PFSK-1 (cell line): ENCODE measurements around the gene AMOTL1.

Experiments
- FOXP2 ChIP-seq: optimal IDR thresholded peaks from 2 replicates; pipeline ENCODE3; 2011; ENCODE audit warnings: borderline replicate concordance, control low read depth, inconsistent platforms; ENCODE audit not compliant: insufficient read depth; ENCODE audit errors: extremely low read length, extremely low read depth
- POLR2AphosphoS5 ChIP-seq: IDR thresholded peaks from 2 replicates; pipeline ENCODE4 v1.6.1; 2012; ENCODE audit warnings: low read depth, mild to moderate bottlenecking, control low read depth, low read length, moderate library complexity
- TF ChIP-seq, protein P1 (sequence below), 2 experiments: IDR thresholded peaks; 2 replicates each; pipeline versions ENCODE4 v1.6.1 to v1.8.0; 2011 to 2012; ENCODE audit warnings: low read depth in 2 of 2, low read length in 2 of 2, control low read depth in 1 of 2, inconsistent platforms in 1 of 2, mild to moderate bottlenecking in 1 of 2, moderate library complexity in 1 of 2; ENCODE audit not compliant: insufficient read depth in 1 of 2

- TF ChIP-seq POLR2AphosphoS5 (no peak), FOXP2 (no peak)
- TF ChIP-seq, protein P1, sequence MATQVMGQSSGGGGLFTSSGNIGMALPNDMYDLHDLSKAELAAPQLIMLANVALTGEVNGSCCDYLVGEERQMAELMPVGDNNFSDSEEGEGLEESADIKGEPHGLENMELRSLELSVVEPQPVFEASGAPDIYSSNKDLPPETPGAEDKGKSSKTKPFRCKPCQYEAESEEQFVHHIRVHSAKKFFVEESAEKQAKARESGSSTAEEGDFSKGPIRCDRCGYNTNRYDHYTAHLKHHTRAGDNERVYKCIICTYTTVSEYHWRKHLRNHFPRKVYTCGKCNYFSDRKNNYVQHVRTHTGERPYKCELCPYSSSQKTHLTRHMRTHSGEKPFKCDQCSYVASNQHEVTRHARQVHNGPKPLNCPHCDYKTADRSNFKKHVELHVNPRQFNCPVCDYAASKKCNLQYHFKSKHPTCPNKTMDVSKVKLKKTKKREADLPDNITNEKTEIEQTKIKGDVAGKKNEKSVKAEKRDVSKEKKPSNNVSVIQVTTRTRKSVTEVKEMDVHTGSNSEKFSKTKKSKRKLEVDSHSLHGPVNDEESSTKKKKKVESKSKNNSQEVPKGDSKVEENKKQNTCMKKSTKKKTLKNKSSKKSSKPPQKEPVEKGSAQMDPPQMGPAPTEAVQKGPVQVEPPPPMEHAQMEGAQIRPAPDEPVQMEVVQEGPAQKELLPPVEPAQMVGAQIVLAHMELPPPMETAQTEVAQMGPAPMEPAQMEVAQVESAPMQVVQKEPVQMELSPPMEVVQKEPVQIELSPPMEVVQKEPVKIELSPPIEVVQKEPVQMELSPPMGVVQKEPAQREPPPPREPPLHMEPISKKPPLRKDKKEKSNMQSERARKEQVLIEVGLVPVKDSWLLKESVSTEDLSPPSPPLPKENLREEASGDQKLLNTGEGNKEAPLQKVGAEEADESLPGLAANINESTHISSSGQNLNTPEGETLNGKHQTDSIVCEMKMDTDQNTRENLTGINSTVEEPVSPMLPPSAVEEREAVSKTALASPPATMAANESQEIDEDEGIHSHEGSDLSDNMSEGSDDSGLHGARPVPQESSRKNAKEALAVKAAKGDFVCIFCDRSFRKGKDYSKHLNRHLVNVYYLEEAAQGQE (IDR thresholded peaks at IDR 0.05; ENCODE audit: insufficient read depth in 1 of 2, low read depth in 2 of 2, low read length in 2 of 2): no peak
Measured at GRCh38 chr11:94793002-94793401, 24.8 kb downstream of the AMOTL1 start.
